Thoracic aorta (tissue), 2 donors: Measurements from ENCODE around the gene CD72. TPM values are rescaled to one million over a fixed set of nuclear protein-coding genes. Genes with fewer than 3 reads are reported as not detected.
"Not testable (repeated sequence)": the region's sequence is repeated elsewhere in the genome, so short reads cannot be mapped to it uniquely, and the experiment has no call there.

Source experiments
- ATAC-seq: fragments of 150-250 bp; one replicate; pipeline ENCODE4 v1.8.0; 2017; ENCODE audit warnings: low read depth; ENCODE audit not compliant: insufficient number of reproducible peaks, low FRiP score
- DNase-seq: peaks from one replicate; pipeline ENCODE4 v3.0.0-alpha.2; 2020; ENCODE audit warnings: low spot score
- H3K27ac ChIP-seq, 2 donors: fragments of 200-600 bp; sonication (generic); 1 replicate in 1 of 2; 2 replicates in 1 of 2; pipeline ENCODE4 v1.5.1; 2016; ENCODE audit warnings: mild to moderate bottlenecking in 2 of 2, moderate library complexity in 2 of 2
- H3K27me3 ChIP-seq: fragments of 200-600 bp; sonication (generic); replicated peaks from 2 replicates; pipeline ENCODE4 v1.6.0; 2016; ENCODE audit warnings: mild to moderate bottlenecking; ENCODE audit not compliant: insufficient read depth
- H3K36me3 ChIP-seq: fragments of 200-600 bp; sonication (generic); one replicate; pipeline ENCODE4 v1.5.1; 2016
- H3K4me1 ChIP-seq, 2 donors: fragments of 200-600 bp; sonication (generic); 1 replicate in 1 of 2; 2 replicates in 1 of 2; pipeline versions ENCODE4 v1.5.1 to v1.6.0; 2016; ENCODE audit warnings: low read depth in 2 of 2, mild to moderate bottlenecking in 1 of 2; ENCODE audit not compliant: control insufficient read depth in 1 of 2
- H3K4me3 ChIP-seq: fragments of 200-600 bp; sonication (generic); 2 replicates; pipeline ENCODE4 v1.5.1; 2016; ENCODE audit warnings: mild to moderate bottlenecking
- H3K9me3 ChIP-seq: fragments of 200-600 bp; sonication (generic); 2 replicates; pipeline ENCODE4 v1.5.1; 2016
- CTCF ChIP-seq: fragments of 200-600 bp; sonication (generic); IDR thresholded peaks from one replicate; pipeline ENCODE4 v1.5.1; 2019; ENCODE audit warnings: antibody characterized with exemption
- total RNA-seq, 2 donors: library from RNA; depleted of rRNA; stranded (reverse); fragments of >200 nt; gene quantifications; one replicate each; pipeline versions ENCODE4 v1.1.0 to v1.2.3, GENCODE V29; 2016

The CD72 gene
- total RNA-seq, 2 donors from 2014 or later: 2.2 to 9.9 TPM

- H3K27ac ChIP-seq: no peak overlapping the region
- H3K27me3 ChIP-seq: no peaks in the 10 kb centered on the region
- no peak overlapping the region for H3K4me3 ChIP-seq
- no peak for DNase-seq
- H3K36me3 ChIP-seq: no peaks in the 10 kb centered on the region
- TF ChIP-seq CTCF: no peak
- no peaks in the 10 kb centered on the region for H3K9me3 ChIP-seq
- ATAC-seq: no peak
- peaks cover 0 to 3% of the 10 kb centered on the region in 2 donors for H3K4me1 ChIP-seq
Measured at GRCh38 chr9:35639631-35640030, 21.4 kb upstream of the CD72 start.

- H3K27me3 ChIP-seq, H3K4me1 ChIP-seq, ATAC-seq, H3K9me3 ChIP-seq, DNase-seq, H3K4me3 ChIP-seq, H3K27ac ChIP-seq, H3K36me3 ChIP-seq: not testable (repeated sequence)
Measured at GRCh38 chr9:35639225-35639624, 21.0 kb upstream of the CD72 start.

- not testable (repeated sequence) for H3K9me3 ChIP-seq, DNase-seq, H3K27me3 ChIP-seq, H3K36me3 ChIP-seq, H3K27ac ChIP-seq, H3K4me3 ChIP-seq, ATAC-seq, H3K4me1 ChIP-seq
Measured at GRCh38 chr9:35638751-35639150, 20.5 kb upstream of the CD72 start.

- DNase-seq, H3K4me1 ChIP-seq, H3K9me3 ChIP-seq, H3K27me3 ChIP-seq, H3K27ac ChIP-seq, H3K4me3 ChIP-seq, ATAC-seq, H3K36me3 ChIP-seq: not testable (repeated sequence)
Measured at GRCh38 chr9:35637427-35637955, 19.3 kb upstream of the CD72 start.

GRCh38 chr9:35636877-35637246, 18.6 kb upstream of the CD72 start:
- not testable (repeated sequence) for H3K27me3 ChIP-seq, H3K4me3 ChIP-seq, DNase-seq, H3K9me3 ChIP-seq, H3K27ac ChIP-seq, H3K36me3 ChIP-seq, ATAC-seq, H3K4me1 ChIP-seq

- no peak for DNase-seq
- peaks cover 0 to 3% of the 10 kb centered on the region in 2 donors for H3K4me1 ChIP-seq
- no peaks in the 10 kb centered on the region for H3K36me3 ChIP-seq
- no peaks in the 10 kb centered on the region for H3K27me3 ChIP-seq
- H3K27ac ChIP-seq: no peak overlapping the region
- no peaks in the 10 kb centered on the region for H3K9me3 ChIP-seq
- H3K4me3 ChIP-seq: no peak overlapping the region
- no peak for ATAC-seq
- TF ChIP-seq CTCF: no peak
Measured at GRCh38 chr9:35636135-35636876, 18.1 kb upstream of the CD72 start.

GRCh38 chr9:35635730-35636129, 17.5 kb upstream of the CD72 start:
- Histone ChIP-seq H3K36me3 (no peaks in the 10 kb centered on the region), H3K27ac (no peak overlapping the region), H3K4me1 (peaks cover 0 to 3% of the 10 kb centered on the region in 2 donors), H3K4me3 (no peak overlapping the region), H3K9me3 (no peaks in the 10 kb centered on the region), H3K27me3 (no peaks in the 10 kb centered on the region)
- no peak for ATAC-seq
- TF ChIP-seq CTCF: no peak
- no peak for DNase-seq
